ENCODE results near the gene CBLN1.

The CBLN1 gene

GRCh38 chr16:49307176-49307575, 25.5 kb upstream of the CBLN1 start:
- no peak overlapping the region for H3K4me3 ChIP-seq (IDR thresholded peaks at IDR 0.05; ENCODE audit: insufficient read depth, low read depth, low read length)
- H3K9ac ChIP-seq = no peak overlapping the region
- no peaks in the 10 kb centered on the region for H4K20me1 ChIP-seq (ENCODE audit: insufficient read depth)
- TF ChIP-seq CTCF (conservative IDR thresholded peaks at IDR 0.05; ENCODE audit: low read depth, low read length) = no peak
- no peaks in the 10 kb centered on the region for H3K4me1 ChIP-seq (ENCODE audit: low read depth, poor library complexity, severe bottlenecking)
- H3K79me2 ChIP-seq (ENCODE audit: insufficient read depth, low read depth) = no peaks in the 10 kb centered on the region
- no peak overlapping the region for H3K27ac ChIP-seq
- H3K36me3 ChIP-seq (ENCODE audit: insufficient read depth) = no peaks in the 10 kb centered on the region
- no peaks in the 10 kb centered on the region for H3K27me3 ChIP-seq (ENCODE audit: insufficient read depth, low read depth)
- no peak overlapping the region for H3K4me2 ChIP-seq
- no peak overlapping the region for H2AFZ ChIP-seq (ENCODE audit: low read depth)

GRCh38 chr16:49305406-49305805, 23.8 kb upstream of the CBLN1 start:
- no peak overlapping the region for H2AFZ ChIP-seq (ENCODE audit: low read depth)
- H3K27ac ChIP-seq = no peak overlapping the region
- no peaks in the 10 kb centered on the region for H3K36me3 ChIP-seq (ENCODE audit: insufficient read depth)
- no peaks in the 10 kb centered on the region for H3K4me1 ChIP-seq (ENCODE audit: low read depth, poor library complexity, severe bottlenecking)
- no peak overlapping the region for H3K4me3 ChIP-seq (IDR thresholded peaks at IDR 0.05; ENCODE audit: insufficient read depth, low read depth, low read length)
- no peaks in the 10 kb centered on the region for H3K27me3 ChIP-seq (ENCODE audit: insufficient read depth, low read depth)
- no peak overlapping the region for H3K4me2 ChIP-seq
- no peaks in the 10 kb centered on the region for H3K79me2 ChIP-seq (ENCODE audit: insufficient read depth, low read depth)
- no peaks in the 10 kb centered on the region for H4K20me1 ChIP-seq (ENCODE audit: insufficient read depth)
- H3K9ac ChIP-seq = no peak overlapping the region
- TF ChIP-seq CTCF (conservative IDR thresholded peaks at IDR 0.05; ENCODE audit: low read depth, low read length) = no peak

GRCh38 chr16:49292413-49292812, 10.8 kb upstream of the CBLN1 start:
- H3K79me2 ChIP-seq (ENCODE audit: insufficient read depth, low read depth) = no peaks in the 10 kb centered on the region
- no peak for TF ChIP-seq CTCF (conservative IDR thresholded peaks at IDR 0.05; ENCODE audit: low read depth, low read length)
- no peak overlapping the region for H3K4me2 ChIP-seq
- H3K27ac ChIP-seq = no peak overlapping the region
- H3K4me1 ChIP-seq (ENCODE audit: low read depth, poor library complexity, severe bottlenecking) = no peaks in the 10 kb centered on the region
- H3K4me3 ChIP-seq (IDR thresholded peaks at IDR 0.05; ENCODE audit: insufficient read depth, low read depth, low read length) = no peak overlapping the region
- H3K9ac ChIP-seq = no peak overlapping the region
- H4K20me1 ChIP-seq (ENCODE audit: insufficient read depth) = no peaks in the 10 kb centered on the region
- no peaks in the 10 kb centered on the region for H3K27me3 ChIP-seq (ENCODE audit: insufficient read depth, low read depth)
- no peaks in the 10 kb centered on the region for H3K36me3 ChIP-seq (ENCODE audit: insufficient read depth)
- no peak overlapping the region for H2AFZ ChIP-seq (ENCODE audit: low read depth)

- Histone ChIP-seq H3K4me3 (IDR thresholded peaks at IDR 0.05; ENCODE audit: insufficient read depth, low read depth, low read length) (no peak overlapping the region), H3K9ac (no peak overlapping the region), H4K20me1 (ENCODE audit: insufficient read depth) (no peaks in the 10 kb centered on the region), H2AFZ (ENCODE audit: low read depth) (no peak overlapping the region), H3K27me3 (ENCODE audit: insufficient read depth, low read depth) (peaks cover 3% of the 10 kb centered on the region; the same call in 1 of the 2 replicates), H3K4me1 (ENCODE audit: low read depth, poor library complexity, severe bottlenecking) (no peaks in the 10 kb centered on the region), H3K27ac (no peak overlapping the region), H3K36me3 (ENCODE audit: insufficient read depth) (no peaks in the 10 kb centered on the region), H3K4me2 (no peak overlapping the region), H3K79me2 (ENCODE audit: insufficient read depth, low read depth) (no peaks in the 10 kb centered on the region)
- TF ChIP-seq CTCF (conservative IDR thresholded peaks at IDR 0.05; ENCODE audit: low read depth, low read length) = no peak
Observed at GRCh38 chr16:49287572-49287971, 5.9 kb upstream of the CBLN1 start.
